Measurements from ENCODE around the gene TBX10.
"Not testable (repeated sequence)": the region's sequence is repeated elsewhere in the genome, so short reads cannot be mapped to it uniquely, and the experiment has no call there.

Gene TBX10

DNA sequence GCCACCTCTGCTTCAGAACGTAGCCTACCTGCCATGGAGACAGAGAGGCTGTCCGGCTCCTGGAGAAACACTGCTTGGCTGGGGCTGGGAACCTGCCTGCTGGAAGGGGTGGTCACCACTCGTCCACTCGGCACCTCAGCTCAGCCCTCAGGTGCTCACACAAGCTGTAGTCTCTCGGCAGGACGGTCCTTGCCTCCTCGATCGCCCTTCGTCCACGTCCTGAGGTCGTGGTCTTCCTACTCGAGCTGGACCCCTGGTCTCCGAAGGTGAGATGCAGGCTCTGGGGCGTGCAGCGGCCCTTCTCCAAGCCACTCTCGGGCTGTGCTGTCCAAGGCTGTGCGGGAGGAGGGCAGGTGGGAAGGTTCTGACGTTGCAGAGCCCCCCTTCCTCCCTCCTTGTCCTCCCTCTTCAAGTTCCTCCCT is at the start of gene TBX10:
TBX10 (minus strand) TSS at position 326 of the 422 bp plus-strand sequence; CDS start at position 35, 291 bp downstream.
- DNase-seq: no peak

DNA sequence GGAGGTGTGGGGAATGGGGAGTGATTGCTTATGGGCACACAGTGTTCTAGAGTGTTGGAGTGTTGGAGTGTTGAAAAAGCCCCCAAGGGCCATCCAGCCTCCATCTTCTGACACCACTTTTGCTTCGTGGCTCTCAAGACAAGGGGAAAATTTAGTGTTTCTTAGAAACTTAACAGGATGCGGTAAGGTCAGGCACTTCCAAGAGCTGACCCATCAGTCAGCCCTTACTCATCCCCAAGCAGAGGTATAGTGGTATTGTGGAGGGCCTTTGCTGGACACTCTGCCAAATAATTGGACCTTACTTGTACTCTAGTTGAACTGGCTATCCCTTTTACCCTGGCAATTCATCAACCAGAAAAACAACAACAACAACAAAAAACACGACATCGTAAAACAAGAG is 49.6 kb upstream of the TBX10 start:
- no peak for DNase-seq

DNA sequence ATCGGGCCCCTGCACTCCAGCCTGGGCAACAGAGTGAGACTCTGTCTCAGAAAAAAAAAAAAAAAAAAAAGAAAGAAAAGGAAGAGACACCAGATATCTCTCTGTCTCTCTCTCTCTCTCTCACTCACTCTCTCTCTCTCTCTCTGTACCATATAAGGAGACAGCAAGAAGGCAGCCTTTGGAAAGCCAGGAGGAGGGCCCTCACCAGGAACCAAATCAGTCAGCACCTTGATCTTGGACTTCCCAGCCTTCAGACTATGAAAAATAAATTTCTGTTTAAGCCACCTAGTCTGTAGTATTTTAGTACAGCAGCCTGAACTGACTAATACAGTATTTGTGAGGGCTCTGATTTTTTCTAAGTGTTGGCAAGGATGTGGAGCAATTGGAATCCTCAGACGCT is 48.4 kb upstream of the TBX10 start:
- DNase-seq: no peak

DNA sequence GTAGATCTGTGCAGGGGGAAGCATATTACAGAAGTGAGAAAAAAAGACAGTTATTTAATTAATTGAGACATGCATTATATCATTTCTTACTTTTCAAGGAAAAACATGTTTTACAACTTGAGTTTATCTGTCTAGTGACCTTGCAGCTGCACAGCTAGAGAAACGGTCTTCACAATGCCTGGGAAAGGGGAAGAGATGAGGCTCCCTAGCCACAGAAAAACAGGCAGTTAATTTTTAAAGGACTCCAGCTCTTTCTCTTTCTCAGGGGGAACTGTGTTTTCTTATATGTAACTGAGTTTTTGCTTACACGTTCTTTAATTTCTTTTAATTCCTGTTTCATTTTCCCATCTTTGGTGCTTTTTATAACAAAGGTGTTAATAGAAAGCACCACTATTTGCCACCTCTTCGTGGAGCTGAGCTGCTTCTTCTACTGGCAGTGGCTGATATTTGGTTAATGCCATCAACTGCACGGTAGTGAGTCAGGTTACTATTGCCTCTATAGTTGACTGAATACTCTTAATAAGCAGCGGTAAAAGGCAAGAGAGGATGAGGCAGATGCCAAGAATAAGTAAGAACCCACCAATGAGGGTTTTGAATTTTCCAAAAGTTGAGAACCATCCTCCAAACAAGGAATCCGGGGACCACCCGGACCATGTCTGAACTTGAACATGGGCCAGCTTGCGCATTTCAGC is 46.2 kb upstream of the TBX10 start:
- DNase-seq: not testable (repeated sequence)

DNA sequence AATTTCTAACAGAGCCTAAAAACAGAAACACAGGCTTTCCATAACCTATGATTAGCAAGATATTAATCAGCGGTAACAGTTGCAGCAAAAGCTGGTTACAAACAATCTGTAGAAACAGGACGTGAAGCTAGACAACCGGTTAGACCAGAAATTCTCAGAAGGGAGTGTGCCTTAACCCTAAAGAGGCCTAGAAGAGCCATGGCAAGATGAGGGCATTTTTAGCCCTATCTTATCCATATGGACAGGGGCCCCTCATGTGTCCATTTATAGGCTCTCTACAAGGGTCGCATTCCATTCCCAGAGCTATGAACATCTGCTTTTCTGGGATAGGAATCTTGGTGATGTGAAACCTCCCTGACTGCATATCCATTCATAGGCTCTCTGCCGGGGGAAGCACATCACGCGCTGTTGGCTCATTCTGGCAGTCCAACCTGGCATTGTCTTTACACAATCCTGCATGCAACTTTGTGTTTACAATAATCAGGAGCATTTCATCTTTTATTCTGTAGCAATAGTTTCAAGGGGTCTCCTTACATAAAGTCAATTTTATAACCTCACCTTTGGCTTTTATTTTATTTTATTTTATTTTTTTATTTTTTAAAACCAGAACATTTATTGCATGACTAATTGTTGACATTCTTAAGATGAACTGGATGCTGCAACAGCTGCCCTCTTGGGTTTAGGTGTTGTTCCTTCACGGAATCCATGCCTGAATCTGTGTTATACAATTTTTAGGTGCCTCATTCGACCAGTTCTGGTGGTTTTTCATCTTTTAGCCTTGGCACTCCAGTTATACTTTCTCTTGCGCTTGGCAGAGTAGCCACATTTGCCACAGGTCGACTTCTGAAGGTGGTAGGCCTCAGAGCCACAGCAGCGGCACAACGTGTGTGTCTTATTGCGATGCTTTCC is 42.8 kb upstream of the TBX10 start:
- not testable (repeated sequence) for DNase-seq

DNA sequence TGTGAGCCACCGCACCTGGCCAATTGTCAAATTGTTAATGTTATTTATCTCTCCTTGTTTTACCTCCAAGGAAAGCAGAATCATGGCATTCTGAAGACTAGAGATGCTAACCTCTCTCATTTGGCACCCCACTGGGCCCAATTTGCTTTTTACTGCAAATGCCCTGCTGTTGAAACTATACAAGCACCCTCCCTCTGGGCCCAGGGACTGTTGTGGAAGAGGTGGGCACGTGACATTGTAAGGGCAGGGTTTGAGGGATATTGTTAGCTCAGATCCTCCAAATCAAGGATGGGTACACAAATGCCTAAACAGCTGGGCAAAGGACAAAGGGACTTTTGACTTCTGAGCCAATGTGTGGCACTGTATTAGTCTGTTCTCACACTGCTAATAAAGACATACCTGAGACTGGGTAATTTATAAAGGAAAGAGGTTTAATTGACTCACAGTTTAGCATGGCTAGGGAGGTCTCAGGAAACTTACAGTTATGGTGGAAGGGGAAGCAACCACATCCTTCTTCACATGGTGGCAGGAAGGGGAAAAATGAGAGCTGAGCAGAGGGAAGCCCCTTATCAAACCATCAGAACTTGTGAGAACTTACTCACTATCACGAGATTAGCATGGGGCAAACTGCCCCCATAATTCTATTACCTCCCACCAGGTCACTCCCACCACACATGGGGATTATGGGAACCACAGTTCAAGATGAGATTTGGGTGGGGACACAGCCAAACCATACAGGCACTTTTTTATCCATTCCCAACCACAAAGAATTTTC is 41.3 kb upstream of the TBX10 start:
- DNase-seq: no peak

DNA sequence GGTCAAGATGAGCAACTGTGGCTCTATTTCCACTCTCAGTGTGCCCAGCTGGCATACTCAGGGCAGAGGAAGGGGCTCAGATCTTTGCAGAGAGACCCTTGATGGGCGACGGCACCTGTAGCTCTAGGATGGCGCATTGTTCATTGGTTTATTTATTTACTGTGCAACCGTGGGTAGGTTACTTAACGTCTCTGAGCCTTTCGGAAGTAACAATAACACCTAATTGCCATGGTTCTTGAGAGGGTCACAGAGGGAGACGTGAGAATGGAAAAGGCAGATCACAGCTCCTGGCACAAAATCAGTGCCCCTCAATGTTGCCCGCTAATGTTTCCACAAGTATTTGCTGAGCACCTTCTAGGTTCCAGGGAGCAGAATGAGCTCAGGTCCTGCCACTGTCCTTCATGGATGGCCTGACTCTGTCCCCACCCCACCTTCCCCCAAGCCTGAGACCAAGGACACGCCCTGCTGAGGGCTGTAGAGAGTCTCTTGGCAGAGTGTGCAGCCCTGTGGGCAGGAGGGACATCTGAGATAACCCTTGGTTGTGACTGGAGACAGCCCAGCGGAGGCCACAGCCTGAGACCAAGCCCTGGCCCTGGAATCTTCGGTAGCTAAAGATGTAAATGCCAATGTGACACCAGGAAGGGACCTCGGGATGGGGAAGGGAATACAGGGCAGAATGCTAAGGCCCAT is 35.6 kb upstream of the TBX10 start:
- DNase-seq: no peak

DNA sequence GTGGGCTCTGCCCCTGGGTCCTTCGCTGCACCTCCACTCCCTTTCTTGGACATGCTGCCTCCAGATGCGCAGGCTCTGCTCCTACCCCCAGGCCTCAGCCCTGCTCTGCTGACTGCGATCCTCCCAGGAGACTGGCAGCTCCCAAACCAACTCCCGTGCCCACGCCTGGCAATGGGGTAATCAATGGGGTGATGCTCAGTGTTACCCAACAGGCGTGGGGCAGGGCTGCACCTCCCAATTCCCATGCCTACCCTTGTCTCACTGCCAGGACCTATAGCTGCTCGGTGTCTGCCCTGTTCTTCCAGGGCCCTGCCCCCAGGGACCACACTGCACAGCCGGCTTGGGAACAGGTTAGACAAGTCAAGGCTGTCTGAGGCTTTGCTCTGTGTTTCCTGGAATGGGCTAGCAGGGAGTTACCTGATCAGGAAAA is 34.9 kb upstream of the TBX10 start, which contains the start of gene ALDH3B2:
ALDH3B2 (minus strand) TSS at position 182 of the 430 bp plus-strand sequence. CDS start 7,688 bp downstream, outside the sequence.
- no peak for DNase-seq

DNA sequence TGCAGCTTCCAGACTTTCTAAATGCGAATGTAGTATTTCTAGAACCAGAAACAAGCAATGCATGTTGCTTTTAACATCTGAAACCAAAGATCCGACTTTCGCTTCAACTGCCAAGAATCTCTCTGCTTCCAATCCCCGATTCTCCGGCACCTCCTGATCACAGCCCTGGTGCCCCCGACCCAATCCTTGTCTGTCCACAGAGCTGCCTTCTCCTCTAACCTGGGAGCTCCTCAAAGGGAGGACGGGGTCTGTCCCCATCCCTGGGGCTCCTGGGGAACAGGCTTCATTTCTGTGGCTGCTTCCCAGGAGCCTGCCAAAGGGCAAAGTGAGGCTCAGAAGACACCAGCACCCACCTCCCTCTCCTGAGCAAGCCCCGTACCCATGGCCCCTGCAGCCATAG is 34.3 kb upstream of the TBX10 start:
- no peak for DNase-seq

DNA sequence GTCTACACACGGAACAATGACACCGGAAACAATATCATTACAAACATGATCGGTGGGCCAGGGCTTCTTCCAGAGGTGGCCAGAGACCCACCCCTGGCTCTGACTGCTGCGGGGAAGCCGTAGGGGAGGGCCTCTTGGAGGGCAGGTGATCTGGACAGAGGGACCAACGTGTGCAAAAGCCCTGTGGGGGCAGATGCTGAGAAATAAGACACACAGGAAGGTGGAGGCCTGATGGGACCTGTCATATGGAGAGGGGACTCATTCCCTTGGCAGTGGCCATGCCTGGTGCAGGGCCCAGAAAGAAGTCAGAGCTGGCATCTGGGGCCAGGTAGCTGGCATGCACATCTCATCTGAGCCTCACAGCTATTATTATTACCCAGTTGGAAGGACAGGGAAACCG is 33.8 kb upstream of the TBX10 start:
- no peak for DNase-seq

DNA sequence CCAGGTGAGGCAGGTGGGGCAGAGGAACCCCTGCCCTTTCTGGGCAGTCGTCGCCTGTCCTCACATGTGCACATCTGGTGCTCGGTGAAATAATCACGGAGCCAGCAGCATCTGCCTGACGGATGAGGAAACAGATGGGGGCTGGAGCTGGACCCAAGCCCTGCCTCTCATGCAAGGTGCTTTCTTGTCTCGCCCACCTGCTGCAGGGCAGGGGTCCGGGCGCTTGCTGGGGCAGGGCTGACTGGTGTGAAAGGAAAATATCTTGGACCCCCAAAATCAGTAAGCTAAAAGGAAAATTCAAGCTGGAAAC is 31.6 kb upstream of the TBX10 start:
- DNase-seq: no peak

DNA sequence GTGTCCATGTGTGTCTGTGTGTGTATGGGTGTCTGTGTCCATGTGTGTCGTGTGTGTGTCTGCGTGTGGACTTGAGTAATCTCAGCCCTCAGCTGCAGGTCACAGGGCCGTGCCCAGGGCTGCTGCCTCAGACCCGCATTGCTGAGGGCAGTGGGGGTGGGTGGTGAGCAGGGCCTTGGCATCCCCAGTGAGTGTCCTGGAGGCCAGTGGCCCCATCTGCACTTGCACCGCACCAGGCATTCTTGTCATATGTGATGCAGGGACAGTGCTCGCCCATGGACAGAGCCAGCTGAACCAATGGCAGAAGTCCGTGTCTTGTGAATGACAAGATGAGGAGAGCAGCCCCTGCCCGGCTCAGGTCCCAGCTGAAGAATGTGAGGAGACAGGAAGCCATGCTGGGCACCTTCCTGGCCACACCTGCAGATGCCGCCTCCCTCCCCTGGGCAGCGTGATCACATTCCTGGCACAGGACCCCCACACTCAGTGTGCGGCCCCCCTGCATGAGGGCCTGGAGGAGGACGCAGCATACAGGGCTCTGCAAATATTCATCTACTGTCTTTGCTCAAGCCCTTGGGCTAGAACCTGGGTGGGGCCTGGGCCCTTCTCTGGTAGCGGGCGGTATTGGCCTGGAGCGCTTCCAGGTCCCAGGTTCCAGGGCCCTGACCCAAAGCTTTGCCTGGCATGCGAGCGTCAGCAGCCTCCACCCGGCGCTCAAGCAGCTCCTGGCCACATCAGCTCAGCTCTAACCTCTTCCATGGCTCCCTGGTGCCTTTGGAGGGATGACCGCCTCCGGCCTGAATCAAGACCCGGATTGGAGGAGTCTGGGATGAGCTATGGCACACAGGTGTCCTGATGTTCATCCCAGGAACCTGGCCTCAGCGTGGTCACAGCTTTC is 31.0 kb upstream of the TBX10 start:
- no peak for DNase-seq

DNA sequence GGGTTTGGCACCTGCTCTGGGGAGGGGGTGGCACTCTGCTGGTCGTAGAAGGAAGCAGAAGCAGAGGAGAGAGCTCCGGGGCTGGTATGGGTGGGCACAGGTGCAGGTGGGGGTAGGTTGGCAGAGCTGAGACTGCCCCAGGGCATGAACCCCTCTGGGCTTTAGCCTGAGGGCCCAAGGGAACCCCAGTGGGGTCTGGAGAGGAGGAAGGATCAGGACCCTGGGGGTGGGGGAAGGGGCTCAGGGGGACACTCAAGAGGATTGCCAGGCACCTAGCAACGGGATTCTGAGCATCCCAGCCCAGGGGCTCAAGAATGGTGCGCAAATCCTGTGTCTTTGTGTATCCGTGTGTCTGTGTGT is 28.6 kb upstream of the TBX10 start:
- no peak for DNase-seq

DNA sequence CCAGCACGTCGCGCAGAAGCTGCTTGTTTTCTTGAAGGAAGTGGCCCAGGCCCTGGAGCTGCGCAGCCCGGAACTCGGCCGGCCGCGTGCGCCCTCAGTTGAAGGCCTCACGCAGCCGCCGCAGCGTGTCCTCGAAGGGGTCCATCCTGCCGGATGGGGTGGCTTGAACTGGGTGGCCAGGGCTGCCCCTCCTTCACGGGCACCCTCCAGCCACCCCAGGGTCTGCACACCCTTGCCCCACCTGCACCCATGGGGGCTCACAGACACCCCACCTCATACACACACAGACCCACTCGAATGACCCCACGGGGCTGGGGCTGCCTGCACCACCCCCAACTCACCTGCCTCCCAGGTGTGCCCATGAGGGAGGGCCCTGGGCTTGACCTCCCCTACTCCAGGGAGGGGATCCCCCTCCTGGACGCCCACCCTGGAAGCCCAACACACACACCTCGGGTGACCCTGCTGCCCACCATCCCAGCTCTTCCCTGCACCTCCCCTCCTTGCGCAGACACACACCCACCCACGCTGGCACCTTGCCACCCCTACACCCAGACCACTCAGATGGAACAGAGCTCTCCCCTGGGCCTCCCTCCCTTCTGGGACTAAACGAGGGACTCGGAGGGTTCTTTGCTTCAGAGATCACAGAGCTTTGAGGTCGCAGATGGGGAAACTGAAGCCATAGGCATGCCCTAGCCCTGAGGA is 28.1 kb upstream of the TBX10 start:
- DNase-seq: no peak

DNA sequence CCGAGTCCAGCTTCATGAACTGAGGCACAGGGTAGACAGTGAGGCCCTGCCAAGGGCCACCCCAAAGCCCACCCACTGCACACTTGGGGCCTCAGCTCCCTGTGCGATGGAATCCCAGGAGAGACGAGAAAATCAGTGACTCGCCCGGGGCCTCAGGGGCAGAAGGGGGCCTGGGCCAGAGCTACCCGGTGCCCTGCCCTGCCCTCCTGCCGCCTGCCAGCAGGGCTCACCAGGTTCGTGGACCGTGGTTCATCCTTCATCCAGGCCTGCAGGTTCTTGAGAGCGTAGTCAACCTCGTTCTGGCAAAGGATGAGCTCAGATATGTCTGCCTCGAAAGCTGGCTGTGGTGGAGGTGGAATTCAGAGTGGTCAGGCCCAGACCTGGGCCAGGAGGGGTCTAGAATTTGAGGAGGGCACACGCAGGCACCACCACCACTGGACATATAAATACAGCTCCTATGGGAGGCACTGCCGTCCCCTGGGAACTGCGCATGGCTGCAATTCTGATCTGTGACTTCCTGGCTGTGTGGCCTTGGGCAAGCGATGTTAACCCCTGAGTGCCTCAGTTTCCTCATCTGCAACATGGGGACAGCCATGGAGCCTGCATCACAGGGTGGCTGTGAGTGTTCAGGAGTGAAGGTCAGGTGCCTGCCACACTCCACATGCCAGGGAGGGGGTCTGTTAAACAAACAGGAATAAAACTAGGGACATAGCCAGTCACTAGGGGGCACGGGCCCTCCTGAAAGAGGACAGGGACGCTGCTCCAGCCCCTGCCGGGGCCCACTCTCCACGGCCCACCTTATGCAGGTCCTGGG is 27.3 kb upstream of the TBX10 start:
- DNase-seq: no peak

DNA sequence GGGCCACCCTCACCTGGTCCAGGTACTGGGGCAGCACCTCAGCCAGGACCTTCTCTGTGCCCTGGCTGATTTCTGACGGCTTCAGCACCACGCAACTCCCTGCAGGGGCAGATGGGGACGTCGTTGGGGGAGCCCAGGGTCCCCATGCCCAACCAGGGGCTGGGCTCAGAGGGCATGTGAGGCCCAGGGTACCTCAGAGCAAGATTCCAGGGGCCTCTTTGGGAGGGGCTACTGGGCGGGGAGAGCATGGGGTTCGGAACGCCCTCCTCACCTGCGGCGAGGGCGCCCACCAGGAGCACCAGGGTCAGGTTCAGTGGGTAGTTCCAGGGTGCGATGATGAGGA is 26.7 kb upstream of the TBX10 start:
- no peak for DNase-seq

DNA sequence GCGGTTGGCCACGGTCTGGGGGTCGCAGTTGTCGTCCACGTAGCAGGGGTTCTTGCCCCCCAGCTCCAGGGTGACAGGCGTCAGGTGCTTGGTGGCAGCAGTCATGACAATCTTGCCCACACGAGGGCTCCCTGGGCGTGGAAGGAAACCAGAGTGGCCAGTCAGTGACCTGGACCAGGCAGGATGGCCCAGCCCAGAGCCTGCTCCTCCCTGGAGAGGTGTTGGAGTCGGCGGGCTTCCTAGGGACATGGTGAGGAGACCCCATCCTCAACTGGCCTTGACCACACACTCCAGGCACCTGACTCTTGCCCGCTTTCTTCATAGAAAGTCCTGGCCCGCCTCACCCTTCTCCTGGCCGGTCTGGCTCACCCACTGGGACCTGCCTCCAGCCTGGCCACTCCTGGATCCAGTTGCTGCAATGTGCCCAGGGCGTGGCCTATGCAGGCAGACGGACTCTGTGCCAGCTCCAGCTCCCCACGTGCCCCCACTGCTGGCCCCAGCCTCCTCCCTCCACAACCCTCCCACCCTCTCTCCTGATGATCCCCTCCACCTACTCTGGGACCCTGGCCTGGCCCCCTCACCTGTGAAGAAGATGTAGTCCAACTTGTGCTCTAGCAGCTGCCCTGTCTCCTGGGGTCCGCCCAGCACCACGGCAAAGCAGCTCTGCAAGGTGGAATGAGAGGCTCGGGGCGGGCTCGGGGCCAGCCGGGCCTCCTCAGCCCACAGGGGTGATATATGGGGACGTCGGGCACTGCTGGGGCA is 26.2 kb upstream of the TBX10 start:
- no peak for DNase-seq

DNA sequence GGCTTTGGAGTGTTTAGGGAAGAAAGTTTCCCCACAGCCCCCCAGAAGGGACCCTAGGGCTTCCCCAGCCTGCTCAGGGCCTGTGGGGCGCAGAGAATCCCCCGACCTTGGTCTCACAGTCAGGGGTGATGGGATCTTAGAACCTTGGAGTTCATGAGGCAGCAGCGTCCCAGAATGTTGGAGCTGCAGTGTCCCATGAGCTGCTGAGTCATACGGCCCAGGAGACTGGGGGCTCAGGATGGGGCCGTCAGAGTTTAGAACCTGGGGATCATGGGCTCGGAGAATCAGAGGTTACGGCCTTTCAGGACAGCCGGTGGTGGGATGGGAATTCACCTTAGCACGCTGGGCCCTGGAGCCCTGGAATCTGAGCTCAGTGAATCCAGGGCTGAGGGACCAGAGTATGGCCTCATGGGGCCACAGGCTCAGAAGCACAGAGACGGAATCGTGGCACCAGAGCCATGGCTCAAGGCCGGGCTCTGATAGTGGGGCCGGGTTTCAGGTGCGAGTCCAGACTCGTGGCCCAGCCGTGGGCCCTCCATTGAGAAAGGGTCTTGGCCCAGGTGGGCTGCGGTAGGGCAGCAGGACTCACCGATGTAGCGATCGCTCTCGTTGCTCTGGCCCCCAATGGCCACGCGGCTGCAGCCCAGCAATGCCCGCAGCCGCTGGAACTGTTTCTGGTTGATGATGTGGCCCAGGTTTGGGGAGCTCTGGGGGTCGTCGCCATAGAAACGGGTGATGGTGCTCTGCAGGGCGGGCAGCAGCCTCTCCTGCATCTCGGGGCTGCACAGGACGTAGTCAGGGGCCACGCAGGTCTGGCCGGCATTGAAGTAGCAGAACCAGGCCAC is 25.4 kb upstream of the TBX10 start:
- DNase-seq: no peak

DNA sequence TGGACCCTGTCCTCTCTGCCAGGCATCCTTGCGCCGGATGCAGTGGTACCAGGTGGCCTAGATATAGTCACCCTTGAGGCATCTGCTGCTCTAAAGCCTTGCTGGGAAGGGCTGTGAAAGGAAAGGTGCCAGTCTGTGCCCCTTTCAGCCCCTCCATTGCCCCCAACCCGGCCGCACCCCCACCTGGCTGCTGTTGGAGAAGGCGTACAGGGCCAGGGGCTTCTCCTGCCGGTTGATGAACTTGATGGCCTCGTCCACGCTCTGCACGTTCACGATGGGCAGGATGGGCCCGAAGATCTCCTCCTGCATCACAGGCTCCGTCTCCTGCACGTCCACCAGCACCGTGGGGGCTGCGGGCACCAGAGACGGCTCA is 24.6 kb upstream of the TBX10 start:
- DNase-seq: no peak
